B cell (primary cell): ENCODE results near the gene GLDN.

Experiments
- EZH2 ChIP-seq: IDR thresholded peaks from 2 replicates; pipeline ENCODE4 v1.6.1; 2012; ENCODE audit warnings: borderline replicate concordance, low read depth, mild to moderate bottlenecking, moderate library complexity, low read length; ENCODE audit not compliant: insufficient read depth, poor library complexity, severe bottlenecking
- TF ChIP-seq, protein P1 (sequence below): fragments of 200-600 bp; IDR thresholded peaks from one replicate; pipeline ENCODE4 v1.8.0; 2022; ENCODE audit warnings: antibody characterized with exemption, mild to moderate bottlenecking

DNA sequence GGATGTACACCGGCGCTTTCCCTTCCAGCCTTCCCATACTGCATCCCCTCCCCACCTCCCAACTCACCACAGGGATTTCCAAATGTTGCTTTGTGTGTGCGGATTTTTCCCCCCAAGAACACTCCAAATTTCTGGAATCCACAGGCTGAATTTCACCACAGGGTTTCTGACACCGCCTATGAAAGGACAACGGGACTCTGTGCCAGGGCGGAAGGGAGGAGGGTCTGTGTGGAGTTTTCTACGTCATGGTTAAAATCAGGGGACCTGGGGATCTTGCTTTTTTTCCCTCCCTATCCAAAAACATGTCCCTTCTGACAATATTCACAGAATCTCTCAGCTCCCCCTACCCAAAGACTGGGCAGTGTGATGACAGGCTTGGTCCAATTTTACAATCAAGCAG, 17.7 kb upstream of the GLDN start:
- no peak for TF ChIP-seq EZH2
- TF ChIP-seq, protein P1, sequence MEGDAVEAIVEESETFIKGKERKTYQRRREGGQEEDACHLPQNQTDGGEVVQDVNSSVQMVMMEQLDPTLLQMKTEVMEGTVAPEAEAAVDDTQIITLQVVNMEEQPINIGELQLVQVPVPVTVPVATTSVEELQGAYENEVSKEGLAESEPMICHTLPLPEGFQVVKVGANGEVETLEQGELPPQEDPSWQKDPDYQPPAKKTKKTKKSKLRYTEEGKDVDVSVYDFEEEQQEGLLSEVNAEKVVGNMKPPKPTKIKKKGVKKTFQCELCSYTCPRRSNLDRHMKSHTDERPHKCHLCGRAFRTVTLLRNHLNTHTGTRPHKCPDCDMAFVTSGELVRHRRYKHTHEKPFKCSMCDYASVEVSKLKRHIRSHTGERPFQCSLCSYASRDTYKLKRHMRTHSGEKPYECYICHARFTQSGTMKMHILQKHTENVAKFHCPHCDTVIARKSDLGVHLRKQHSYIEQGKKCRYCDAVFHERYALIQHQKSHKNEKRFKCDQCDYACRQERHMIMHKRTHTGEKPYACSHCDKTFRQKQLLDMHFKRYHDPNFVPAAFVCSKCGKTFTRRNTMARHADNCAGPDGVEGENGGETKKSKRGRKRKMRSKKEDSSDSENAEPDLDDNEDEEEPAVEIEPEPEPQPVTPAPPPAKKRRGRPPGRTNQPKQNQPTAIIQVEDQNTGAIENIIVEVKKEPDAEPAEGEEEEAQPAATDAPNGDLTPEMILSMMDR: no peak
